NK-92 (cell line): Measurements from ENCODE around the gene SPAM1.
"Not testable (repeated sequence)": the region's sequence is repeated elsewhere in the genome, so short reads cannot be mapped to it uniquely, and the experiment has no call there.

Experiments
- DNase-seq: peaks from one replicate; lab custom pipeline; 2025; ENCODE audit not compliant: unreplicated experiment; lab: John Stamatoyannopoulos, UW

Gene SPAM1

GRCh38 chr7:123924941-123925340 is at the start of gene SPAM1:
Gene SPAM1, plus strand, starts transcription at chr7:123925241. Its CDS starts 28,330 bp downstream, at chr7:123953571.
- no peak for DNase-seq

- DNase-seq: no peak
These were observed 48.3 kb upstream of the SPAM1 start for GRCh38 chr7:123876557-123877256.

- no peak for DNase-seq
These were observed 45.4 kb upstream of the SPAM1 start for GRCh38 chr7:123879628-123880027.

GRCh38 chr7:123881300-123881699 is 43.7 kb upstream of the SPAM1 start:
- no peak for DNase-seq

GRCh38 chr7:123883154-123883553 is 41.9 kb upstream of the SPAM1 start:
- no peak for DNase-seq

GRCh38 chr7:123888192-123888591 is 36.8 kb upstream of the SPAM1 start:
- no peak for DNase-seq

- not testable (repeated sequence) for DNase-seq
These were observed 30.3 kb upstream of the SPAM1 start for GRCh38 chr7:123894753-123895152.

- no peak for DNase-seq
These were observed 23.9 kb upstream of the SPAM1 start for GRCh38 chr7:123901101-123901500.

GRCh38 chr7:123905714-123906113 is 19.3 kb upstream of the SPAM1 start:
- DNase-seq: no peak

GRCh38 chr7:123916240-123916724 is 8.8 kb upstream of the SPAM1 start:
- no peak for DNase-seq

GRCh38 chr7:123917878-123918277 is 7.2 kb upstream of the SPAM1 start:
- DNase-seq: no peak

GRCh38 chr7:123918309-123918708 is 6.7 kb upstream of the SPAM1 start:
- no peak for DNase-seq

GRCh38 chr7:123923599-123923998 is 1.4 kb upstream of the SPAM1 start:
- no peak for DNase-seq

- no peak for DNase-seq
These were observed 4.1 kb downstream of the SPAM1 start for GRCh38 chr7:123929107-123929506.

GRCh38 chr7:123929655-123930054 is 4.6 kb downstream of the SPAM1 start:
- DNase-seq: no peak

- DNase-seq: no peak
These were observed 10.7 kb downstream of the SPAM1 start for GRCh38 chr7:123935436-123936381.

GRCh38 chr7:123936388-123936787 is 11.3 kb downstream of the SPAM1 start:
- no peak for DNase-seq

- DNase-seq: no peak
These were observed 14.7 kb downstream of the SPAM1 start for GRCh38 chr7:123939784-123940183.

- DNase-seq: no peak
These were observed 16.5 kb downstream of the SPAM1 start for GRCh38 chr7:123941391-123942180.

- DNase-seq: no peak
These were observed 19.4 kb downstream of the SPAM1 start for GRCh38 chr7:123944395-123944794.

- DNase-seq: no peak
These were observed 20.9 kb downstream of the SPAM1 start for GRCh38 chr7:123945938-123946337.
